ENCODE data around the gene PTGR2.

The PTGR2 gene

DNA sequence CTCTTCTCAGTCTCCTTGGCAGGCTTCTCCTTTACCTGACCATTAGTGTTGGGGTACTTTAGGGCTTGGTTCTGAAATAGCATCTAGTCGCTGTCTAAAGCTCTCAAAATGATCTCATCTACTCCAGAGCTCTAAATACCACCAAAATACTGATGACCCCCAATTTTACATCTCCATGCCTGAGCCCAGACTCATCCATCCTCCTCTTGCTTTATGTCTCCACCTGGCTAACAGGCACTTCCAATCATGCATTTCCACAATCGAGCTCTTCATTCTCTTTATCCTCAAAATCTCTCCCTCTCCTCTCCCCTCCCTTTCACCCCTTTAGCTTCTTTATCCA is 40.5 kb upstream of the PTGR2 start:
- DNase-seq (ENCODE audit: low read depth), result no peak
- TF ChIP-seq, protein P1, sequence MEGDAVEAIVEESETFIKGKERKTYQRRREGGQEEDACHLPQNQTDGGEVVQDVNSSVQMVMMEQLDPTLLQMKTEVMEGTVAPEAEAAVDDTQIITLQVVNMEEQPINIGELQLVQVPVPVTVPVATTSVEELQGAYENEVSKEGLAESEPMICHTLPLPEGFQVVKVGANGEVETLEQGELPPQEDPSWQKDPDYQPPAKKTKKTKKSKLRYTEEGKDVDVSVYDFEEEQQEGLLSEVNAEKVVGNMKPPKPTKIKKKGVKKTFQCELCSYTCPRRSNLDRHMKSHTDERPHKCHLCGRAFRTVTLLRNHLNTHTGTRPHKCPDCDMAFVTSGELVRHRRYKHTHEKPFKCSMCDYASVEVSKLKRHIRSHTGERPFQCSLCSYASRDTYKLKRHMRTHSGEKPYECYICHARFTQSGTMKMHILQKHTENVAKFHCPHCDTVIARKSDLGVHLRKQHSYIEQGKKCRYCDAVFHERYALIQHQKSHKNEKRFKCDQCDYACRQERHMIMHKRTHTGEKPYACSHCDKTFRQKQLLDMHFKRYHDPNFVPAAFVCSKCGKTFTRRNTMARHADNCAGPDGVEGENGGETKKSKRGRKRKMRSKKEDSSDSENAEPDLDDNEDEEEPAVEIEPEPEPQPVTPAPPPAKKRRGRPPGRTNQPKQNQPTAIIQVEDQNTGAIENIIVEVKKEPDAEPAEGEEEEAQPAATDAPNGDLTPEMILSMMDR (conservative IDR thresholded peaks at IDR 0.05; ENCODE audit: low read length), result no peak
- no peak overlapping the region for H3K4me3 ChIP-seq (ENCODE audit: low read length)

DNA sequence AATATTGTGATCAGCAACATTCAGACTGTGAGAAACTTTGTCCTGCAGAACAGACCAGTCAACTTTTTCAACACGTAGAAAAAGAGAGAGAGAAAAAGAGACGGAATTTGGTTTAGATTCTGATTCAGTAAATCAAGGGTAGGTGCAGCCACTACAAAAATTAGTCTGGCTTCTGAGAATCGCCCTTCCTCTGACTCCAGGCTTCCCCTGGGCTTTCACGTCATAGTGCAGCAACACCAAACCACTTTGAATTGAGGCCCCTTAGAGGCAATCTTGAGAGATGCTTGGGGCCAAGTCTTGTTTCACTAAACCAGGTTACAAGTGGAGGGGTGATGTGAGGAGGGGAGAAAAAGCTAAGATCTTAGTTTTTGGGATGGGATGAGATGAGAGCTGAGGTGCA is 37.5 kb upstream of the PTGR2 start:
- DNase-seq (ENCODE audit: low read depth), result no peak
- no peak overlapping the region for H3K4me3 ChIP-seq (ENCODE audit: low read length)
- TF ChIP-seq, protein P1 (conservative IDR thresholded peaks at IDR 0.05; ENCODE audit: low read length), result no peak

DNA sequence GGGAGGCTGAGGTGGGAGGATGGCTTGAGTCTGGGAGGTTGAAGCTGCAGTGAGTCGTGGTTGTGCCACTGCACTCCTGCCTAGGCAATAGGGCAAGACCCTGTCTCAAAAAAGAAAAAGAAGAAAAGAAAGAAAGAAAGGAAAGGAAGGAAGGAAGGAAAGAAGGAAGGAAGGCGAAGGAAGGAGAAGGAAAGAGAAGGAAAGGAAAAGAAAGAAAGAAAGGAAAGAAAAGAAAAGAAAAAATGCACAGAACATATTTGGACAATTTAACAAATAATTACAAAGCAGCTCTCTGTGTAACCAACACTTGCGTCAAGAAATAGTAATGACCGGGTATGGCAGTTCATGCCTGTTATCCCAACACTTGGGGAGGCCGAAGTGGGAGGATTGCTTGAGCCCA is 35.8 kb upstream of the PTGR2 start:
- DNase-seq (ENCODE audit: low read depth), result no peak
- no peak overlapping the region for H3K4me3 ChIP-seq (ENCODE audit: low read length)
- TF ChIP-seq, protein P1 (conservative IDR thresholded peaks at IDR 0.05; ENCODE audit: low read length), result no peak

DNA sequence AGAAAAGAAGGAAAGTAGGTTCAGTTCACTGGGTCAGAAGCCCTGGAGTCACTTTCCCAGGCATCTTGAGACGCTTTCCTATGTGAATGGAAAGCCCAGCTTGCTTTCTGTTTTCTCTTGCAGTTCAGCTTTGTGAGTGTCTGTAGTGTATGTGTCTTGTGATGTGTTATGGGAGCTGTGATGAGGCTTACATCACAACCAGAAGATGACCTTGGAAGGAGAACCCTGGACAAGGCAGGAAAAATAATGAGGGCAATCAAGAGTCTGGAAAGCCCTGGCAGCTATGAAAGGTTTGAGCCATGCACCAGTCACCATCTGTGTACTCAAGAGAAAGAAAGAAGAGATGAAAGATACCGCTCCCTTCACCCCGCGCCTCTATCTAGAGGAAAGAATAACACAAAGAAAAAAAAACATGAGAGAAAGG is 35.2 kb upstream of the PTGR2 start:
- DNase-seq (ENCODE audit: low read depth), result no peak
- H3K4me3 ChIP-seq (ENCODE audit: low read length), result no peak overlapping the region
- TF ChIP-seq, protein P1 (conservative IDR thresholded peaks at IDR 0.05; ENCODE audit: low read length), result no peak

DNA sequence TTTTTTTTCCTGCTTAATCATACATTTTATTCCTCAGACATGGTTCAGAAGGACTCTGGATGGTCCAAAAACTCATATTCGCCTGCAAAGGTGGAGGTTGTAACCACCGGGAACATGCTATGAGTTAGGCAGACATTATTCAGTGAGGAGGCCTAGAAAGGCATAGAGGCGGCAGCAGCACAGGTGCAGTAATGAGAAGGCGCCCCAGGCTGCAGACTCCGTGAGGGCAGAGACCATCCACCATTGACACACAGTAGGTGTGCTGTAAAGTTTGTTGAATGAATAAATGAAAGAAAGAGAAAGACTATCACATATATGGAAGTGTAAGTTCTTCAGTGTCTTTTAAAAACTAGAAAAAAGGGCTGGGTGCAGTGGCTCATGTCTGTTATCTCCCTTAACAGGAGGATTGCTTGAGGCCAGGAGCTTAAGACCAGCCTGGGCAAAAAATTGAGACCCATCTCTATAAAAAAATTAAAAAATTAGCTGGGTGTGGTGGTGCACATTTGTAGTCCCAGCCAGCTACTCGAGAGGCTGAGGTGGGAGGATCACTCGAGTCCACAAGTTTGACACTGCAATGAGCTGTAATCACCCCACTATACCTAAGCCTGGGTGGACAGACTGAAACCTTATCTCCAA is 34.5 kb upstream of the PTGR2 start:
- TF ChIP-seq, protein P1 (conservative IDR thresholded peaks at IDR 0.05; ENCODE audit: low read length), result no peak
- H3K4me3 ChIP-seq (ENCODE audit: low read length), result no peak overlapping the region
- DNase-seq (ENCODE audit: low read depth), result no peak

DNA sequence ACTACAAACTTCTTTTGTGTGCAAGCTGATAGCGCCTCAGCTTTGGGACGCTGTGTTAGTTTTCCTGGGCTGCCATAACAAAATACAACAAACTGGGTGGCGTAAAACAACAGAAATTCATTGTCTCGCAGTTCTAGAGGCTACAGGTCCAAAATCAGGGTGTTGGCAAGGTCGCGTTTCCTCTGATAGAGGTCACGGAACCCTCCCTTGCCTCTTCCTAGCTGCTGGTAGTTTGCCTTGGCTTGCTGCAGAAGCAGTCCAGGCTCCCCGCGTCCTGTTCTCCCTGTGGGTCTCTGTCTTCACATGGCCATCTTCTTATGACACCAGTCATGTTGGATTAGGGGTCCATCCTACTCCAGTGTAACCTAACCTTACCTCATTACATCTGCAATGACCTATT is 32.8 kb upstream of the PTGR2 start:
- TF ChIP-seq, protein P1 (conservative IDR thresholded peaks at IDR 0.05; ENCODE audit: low read length), result no peak
- no peak overlapping the region for H3K4me3 ChIP-seq (ENCODE audit: low read length)
- DNase-seq (ENCODE audit: low read depth), result no peak

DNA sequence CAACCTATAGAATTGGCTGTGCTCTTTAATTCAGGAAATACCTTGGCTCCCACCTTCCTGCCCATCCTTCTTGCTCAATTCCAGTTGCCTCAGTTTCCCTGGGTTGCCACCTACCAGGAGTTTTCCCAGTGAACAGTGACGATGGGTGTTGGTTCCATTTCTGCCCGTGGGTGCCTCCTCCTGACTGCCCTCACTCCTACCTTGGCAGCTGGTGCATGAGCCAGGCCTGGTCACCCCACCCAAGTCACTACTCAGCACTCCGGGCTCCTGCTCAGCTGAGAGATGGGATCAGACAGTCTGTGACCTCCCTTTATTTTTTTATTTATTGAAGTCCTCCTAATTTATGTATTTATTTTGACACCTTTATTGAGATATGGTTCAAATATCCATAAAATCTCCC is 31.0 kb upstream of the PTGR2 start:
- TF ChIP-seq, protein P1 (conservative IDR thresholded peaks at IDR 0.05; ENCODE audit: low read length), result no peak
- H3K4me3 ChIP-seq (ENCODE audit: low read length), result no peak overlapping the region
- DNase-seq (ENCODE audit: low read depth), result no peak

Measured in AG10803 (cell line).